Measurements from ENCODE around the gene KRT1.

KRT1 gene

DNA sequence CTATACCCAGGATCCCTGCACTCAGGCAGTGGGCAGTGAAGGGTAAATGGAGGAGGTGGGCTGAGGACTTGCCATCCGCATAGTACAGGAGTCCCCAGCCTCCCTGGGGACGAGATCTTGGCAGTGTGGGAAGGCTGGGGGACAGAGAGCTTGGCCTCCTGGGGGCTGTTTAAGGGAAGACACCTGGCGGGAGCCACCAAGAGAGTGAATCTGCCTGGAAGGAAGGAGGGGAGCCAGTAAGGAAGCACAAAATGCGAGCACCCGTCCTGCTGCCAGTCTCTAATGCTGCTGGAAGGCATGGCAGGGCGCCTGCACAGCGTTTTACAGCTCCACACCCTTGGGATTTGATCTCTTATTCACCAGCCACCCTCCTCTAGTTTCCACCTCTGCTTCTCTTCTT lies 20.8 kb downstream of the KRT1 start:
- DNase-seq, result no peak

DNA sequence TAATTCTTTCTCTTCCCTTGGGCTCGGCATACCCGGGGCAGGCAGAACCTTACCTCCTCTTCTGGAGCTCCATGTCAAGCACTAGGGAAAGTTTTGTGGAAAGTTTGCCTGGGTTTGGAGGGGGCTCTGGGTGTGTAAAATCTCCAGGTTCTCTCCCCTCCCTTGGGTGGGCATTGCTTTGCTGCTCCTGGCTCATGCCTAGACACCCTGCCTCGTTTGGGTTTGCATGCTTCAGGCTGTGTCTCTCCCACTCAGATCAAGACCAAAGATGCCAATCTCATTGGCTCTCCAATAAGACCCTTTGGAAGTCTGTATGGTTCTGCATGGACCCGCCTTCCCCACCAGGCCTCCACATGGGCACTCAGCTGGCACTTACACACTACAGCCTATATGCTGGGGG lies 22.0 kb downstream of the KRT1 start:
- DNase-seq, result no peak

DNA sequence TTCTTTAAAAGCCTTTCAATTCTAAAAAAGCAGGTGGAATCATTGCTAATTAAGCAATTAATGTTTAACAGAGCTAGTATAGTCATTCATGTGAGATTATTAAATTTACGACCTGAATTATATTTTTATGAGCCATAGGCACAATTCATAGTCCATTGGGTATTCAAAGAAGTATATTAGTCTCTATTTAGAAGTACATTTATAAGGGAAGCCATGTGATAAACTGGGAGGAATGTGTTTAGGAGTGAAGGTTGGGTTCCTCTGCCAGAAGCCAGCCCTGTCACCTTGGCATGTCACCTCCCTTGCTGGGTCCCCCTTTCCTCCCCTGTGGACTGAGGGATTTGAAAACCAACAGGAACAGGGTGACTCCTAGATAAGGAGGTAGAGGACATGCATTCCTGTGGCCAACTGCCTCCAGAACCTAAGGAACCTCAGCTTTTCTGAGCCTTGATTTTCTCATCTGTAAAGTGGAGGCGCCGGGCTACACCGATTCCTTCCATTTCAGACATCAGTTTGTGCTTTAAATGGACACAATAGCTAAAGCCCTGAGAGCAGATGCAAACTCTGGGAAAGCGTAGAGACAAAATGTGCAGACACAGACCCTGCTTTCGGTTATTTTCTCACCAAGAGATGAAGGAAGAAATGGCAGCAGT lies 22.8 kb downstream of the KRT1 start:
- no peak for DNase-seq

DNA sequence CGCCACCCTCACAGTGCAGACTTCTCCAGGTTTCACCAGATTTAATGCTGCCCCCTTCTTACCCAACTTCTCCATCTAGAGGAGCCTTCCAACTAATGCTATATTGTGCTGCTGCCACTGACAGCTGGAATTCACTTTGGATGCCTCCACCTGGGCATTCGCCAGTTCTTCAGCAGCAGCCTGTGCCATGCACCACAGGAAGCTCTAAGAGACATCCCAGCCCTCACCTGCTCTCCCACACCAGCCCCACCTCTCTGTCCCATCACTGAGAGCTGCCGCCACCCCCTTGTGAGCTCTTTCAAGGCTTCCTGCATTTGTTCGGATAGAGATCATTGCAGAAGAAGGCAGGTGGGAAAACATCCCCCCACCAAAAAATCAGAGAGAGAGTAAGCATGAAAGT lies 23.6 kb downstream of the KRT1 start:
- DNase-seq, result no peak

DNA sequence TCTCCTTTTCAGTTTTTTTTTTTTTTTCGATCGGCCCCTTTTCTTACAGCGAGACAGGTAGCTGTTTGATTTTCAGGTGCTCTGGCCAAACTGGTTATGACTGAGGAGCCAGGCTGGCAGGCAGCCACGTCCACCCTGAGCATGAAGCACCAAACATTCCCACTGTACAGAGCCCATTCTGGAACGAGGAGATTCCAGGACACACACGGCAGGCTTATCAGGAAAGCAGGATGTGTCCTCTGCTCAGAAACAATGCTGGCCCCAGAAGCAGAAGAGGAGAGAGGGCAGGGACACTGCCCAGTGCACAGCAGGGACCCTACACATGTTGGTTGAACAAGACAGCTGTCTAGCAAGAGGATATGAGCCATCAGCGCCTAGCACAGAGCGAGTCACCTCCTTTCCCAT lies 24.5 kb downstream of the KRT1 start:
- DNase-seq, result no peak

DNA sequence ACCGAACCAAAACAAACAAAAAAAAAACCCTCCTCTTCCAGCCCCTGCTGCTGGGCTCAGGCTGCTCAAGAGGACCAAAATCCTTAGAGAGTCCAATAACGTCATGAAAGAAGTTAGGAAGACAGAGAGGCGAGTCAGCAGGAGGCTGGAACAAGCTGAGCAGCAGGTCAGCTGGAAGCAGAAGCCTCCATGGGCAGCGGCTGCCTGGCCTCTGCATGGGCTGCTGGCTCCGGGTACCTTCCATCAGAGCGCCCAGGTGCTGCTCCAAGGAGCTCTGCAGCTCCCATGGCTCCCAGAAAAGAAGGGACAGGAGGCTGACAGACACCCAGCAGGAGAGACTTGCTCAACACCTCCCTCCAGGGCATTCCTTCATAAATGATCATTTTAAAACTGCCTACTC lies 25.0 kb downstream of the KRT1 start:
- no peak for DNase-seq

DNA sequence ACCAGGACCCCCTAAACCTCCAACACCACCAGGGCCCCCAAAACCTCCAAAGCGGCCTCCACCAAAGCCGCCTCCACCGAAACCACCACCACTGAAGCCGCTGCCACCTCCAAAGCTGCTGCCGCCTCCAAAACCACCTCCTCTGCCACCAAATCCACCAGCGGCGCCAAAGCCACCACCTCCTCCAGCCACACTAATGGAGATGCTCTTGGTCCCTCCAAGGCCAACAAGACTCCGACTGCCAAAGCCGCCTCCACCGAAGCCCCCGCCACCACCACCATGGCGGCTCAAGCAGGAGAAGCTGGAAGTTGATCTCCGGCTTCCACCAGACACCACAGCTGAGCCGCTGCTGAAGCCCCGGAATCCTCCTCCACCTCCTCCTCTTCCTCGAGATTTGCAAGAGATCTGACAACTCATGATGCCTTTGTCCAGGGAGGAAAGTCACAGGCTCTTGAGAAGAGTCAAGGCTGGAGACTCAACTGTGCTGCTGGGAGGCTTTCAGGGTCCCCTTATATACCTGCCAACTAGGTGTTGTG lies 28.4 kb downstream of the KRT1 start, which contains the start of gene KRT2:
KRT2 (minus strand) TSS at position 486 of the 536 bp plus-strand sequence; CDS start at position 417, 69 bp downstream.
- DNase-seq, result no peak

DNA sequence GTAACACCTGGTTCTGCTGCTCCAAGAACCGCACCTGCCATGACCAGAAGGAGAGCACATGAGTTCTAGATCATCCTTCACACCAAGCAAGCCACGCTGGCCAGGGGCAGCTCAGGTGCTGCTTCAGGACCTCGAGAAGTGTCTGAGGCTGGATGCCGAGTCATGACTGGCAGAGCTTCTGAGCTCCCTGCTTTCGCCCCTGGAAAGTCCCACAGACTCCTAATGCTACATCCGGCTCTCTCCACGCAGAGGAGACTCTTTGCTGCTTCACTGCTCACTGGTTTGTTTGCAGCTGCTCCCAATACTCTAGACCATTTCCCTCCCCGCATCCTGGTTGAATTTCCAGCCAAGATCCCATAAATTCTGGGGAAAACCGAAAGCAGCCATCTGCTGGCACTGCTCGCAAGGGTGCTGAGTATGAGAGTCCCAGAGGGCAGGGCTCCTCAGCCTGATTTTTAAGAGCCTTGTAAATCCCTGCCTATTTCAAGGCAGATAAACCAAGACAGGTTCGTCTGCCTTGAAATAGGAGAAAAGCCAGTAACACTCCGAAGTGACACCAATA lies 29.6 kb downstream of the KRT1 start:
- no peak for DNase-seq

DNA sequence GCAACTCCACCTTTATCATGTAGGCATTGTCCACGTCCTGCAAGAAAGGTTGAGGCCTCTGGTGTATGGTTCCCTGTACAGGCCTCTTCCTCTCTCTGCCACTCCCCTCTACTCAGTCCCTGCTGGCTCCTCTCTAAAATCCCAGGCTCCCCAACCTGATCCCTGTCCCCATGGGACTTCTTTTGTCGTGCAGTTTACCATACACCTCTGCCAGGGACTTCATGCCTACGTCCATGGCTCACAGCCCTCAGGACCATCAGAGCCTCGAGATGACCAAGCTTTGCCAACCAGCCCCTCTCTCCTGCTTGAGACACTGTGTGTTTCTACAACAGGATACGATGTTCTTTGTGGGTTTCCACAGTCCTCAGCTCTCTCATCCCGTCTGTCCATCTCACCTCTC lies 31.1 kb downstream of the KRT1 start:
- DNase-seq, result no peak

DNA sequence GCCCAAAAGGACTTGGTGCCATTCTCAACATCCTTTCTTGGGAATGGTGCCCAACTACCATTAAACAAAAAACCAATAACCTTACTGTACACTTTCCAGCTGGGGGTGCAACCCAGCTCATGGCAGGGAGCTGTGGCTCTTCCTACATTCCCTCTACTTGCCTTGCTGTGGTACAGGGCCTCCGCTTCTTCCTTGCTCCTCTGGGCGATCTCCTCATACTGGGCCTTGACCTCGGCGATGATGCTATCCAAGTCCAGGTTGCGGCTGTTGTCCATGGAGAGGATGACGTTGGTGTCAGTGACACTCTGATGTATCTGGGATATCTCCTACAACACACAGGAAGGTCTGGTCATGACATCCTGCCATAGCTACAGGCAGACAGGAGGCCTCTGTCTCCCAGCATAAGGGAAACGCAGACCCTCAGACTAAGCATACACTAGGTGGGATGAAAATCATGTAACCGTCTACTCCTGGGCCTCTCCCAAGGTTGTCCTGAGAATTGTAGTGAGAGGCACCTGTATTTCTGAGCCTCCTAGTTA lies 32.1 kb downstream of the KRT1 start:
- no peak for DNase-seq

DNA sequence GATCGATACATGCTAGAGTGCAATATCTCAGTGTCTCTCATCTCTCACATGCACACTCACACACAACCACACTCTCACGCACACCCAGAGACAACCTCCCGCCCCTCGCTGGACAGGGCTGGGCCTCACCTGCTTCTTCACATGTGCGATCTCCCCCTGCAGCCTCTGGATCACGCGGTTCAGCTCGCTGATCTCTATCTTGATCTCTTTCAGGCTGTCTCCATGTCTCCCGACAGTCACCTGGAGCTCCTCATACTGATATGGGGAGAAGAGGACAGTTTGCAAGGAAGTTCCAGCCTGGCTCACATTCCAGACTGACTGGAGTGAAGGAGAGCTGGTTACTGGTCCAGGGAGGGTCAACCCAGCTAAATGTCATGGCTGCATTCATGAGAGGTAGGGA lies 32.6 kb downstream of the KRT1 start:
- no peak for DNase-seq

DNA sequence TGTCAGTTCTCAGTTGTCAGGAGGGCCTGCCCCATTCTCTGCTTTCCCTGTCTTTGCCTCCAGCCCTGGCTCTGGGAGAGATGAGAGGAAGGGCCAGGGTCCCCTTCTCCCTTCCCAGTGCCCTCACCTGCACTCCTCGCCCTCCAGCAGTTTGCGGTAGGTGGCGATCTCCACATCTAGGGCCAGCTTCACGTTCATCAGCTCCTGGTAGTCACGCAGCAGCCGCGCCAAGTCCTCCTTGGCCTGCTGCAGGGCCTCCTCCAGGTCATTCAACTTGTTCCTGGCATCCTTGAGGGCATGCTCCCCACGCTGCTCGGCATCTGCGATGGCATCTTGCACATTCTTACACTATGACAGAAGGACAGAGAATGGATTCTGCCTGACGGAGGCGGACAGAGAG lies 33.6 kb downstream of the KRT1 start:
- no peak for DNase-seq

DNA sequence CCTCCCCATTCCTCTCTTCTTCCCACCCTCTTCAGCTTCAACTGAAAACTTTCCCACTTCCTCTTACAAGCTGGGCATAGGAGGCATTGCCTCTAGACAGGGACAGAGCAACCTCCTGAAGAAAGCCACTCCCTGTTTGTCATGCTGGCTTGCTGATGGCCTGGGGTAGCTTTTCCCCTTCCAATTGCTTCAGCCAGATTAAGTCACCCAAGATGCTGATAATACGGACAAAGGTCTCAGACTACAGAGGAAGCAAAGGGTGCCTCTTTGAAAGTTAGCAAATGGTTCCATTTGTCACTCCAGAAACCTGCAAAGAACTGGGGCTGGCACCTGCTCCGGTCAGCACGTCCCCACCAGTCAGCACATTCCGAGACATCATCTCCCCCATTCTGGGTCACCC lies 34.2 kb downstream of the KRT1 start:
- DNase-seq, result no peak

DNA sequence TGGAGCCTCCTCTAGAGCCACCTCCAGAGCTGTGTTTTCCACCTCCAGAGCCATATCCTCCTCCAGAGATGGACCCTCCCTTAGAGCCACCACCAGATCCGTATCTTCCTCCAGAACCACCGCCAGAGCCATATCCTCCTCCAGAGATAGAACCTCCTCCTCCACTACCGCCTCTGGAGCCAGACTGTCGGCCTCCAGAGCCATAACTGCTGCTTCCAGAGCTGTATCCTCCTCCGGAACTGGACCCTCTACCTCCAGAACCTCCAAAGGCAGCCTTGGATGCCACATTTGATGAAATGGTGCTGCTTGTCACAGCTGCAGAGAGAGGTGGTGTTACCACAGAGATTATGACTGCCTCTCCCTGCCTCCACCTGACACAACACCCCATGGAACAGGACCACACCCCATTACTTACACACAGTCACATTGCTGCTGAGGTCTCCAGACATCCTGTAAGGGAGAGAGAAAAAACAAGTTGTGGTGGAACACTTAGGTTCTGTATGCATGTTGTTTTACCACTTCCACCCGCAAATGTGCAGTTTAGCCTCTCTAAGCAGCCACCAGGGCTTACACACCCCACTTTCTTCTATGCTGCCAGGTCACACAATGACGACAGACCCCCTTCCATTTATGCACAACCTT lies 35.0 kb downstream of the KRT1 start:
- no peak for DNase-seq

DNA sequence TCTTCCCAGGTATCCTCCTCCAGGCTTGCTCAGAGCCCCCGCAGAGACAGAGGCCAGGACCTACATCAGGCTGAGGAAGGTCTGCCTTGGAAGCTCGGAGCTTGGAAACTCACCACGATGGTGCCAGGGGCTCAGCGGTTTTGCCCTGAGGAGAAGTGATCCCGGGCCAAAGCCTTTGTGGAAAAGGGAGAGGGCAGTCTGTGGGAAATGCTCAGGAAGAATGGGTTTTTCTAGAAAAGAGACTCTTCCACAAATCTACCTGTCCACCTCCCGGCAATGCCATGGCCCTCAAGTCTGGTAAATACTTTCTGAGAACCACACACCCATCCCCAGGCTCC lies 36.2 kb downstream of the KRT1 start:
- DNase-seq, result no peak

DNA sequence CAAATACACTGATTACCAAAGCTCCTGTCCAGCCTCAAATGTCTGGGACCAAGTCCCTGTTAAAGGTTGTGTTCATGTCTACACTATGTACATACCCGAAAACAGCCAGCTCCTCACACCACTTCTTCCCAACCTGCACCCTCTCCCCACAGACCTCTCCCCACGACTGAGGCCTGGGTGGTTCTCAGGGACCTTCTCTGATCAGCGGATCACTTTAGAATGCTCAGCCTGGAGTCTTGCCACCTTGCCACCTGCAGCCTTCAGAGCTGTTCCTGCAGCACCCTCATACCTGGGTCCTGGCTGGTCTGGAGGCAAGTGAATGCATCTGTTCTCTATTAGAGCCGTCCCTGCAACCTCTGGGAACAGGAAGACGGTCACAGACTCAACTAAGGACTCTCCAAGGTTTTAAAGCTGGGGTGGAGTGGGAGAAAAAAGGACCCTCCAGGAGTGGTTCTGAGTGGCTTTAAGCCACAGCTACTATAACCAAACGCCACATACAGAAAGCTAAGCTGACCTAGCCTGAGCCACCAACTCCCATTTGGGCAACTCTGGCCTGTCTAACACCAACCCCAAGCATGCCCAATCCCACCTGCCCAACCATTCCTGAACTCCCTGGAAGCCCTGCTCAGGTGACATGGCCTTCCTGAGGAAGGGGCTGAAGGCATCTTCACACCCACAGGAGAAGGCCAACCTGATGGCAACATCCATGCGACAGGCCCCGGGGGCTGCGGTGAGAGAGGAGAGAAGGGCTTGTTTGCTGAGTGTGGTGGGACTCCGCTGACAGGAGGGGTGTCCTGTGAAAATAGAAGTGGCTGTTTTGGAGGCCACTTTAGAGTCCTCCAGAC lies 36.8 kb downstream of the KRT1 start:
- no peak for DNase-seq

DNA sequence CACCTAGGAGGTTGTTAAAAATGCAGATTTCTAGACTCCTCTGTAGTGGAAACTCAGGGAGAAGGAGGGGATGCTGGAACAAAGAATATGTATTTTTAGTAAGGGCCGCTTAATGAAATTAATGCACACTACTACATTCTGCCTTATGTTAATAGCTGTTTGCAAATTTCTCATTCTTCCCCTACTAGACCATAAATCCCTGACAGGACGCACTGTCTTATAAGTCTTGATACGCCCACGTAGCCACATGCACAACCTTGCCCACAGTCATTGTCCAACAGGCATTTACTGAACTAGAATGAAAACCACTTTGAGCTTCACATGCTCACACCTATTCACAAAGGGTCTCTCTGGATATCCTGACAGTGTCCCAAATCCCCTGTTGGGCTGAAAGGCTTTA lies 38.7 kb downstream of the KRT1 start:
- no peak for DNase-seq

DNA sequence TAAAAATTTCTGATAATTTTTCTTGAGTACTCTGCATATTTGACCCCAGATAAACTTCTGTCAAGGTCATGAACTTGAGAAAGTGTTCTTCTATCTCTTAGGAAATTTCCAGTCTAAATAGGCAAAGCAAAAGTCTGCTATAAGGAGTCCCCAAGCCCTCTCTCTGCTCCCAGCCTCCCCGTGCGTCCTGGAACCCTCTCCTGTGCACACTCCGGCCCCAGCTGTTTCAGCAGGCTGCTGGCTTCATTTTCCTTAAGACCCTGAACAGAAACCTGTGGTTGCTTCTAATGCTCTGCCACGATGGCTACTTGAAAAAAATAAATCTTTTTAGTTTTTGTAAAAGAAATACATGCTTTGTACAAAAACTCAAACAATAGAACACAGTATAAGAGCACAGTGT lies 42.9 kb downstream of the KRT1 start:
- DNase-seq, result no peak

DNA sequence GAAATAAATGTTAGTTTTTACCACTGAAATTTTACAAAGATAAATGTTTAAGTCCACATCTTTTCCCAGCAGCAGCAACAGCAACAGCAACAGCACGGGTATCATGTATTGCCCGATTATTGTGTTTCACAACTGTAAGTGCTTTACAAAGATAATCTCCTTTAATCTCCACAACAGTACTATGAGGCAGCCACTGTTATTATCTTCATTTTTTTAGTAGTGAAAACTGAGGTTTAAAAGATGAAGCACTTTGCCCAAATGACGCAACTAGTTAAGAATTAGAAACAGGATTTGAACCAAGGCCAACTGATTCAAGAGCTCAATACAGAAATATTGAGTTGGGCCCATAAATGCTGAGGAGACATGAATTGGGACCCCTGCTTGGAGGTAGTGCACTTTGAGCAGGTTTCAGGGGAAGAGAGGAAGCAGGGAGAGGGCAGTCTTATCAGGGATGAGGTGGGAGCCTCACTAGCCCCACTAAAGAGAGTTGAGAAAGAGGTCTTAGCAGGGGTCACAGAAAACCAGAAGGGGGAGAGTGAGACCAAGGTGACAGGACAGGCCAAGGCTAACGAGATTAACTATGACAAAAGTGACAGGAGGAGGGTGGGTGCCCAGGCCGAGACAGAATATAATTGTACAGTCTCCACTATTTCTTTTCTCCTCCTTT lies 43.5 kb downstream of the KRT1 start:
- DNase-seq, result no peak

DNA sequence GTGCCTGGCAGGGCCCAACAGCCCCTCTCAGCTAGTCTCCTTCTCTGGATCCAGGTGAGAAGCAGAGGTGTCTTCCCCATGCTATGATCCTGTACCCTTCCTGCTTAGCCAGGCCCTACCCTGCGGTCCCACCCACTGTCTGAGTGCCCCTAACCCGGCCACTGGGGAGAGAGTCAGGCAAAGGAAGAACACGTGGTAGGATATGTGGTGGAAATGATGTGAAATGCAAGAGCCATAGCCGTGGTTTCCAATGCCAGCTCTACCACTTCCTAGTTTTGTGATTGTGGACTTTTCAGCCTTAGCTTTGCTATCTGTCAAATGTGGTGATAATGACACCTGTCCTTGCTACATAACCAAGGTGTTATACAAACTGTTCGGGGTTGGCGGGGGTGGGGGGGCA lies 44.0 kb downstream of the KRT1 start:
- DNase-seq, result no peak

DNA sequence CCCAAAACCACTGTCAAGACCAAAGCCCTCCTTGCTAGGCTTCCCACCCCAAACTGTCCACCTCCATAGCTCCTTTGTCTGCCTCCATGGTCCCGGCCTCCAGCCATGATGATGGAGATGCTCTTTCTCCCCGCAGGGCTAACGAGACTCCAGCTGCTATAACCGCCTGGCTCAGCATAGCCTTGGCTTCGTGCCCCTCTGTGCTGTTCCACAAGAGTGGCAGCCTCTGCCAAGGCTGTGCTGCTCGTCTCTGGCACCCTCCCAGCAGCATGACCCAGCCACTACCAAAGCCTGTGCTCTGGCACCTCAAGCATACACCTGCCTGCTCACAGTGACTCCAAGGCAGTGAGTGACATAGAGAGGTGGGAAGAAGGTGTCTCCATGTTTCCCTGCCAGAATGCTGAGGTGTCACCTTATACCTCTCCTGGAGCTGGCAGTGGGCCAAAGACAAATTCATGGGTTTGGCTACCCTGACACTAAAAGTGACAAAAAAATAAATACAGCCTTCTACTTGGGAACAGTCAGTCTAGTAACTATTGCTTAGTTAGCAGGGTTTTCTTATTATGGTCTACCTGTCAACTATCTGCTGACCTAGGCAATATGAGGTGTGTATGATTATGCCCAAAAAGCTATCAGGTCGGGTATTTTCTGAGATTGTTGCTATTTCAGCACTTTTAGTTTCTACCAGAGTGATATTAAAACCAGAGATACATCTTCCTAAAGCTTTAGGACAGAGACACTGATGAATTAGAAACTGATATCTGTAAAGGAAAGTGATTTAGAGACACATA lies 45.7 kb downstream of the KRT1 start:
- no peak for DNase-seq

DNA sequence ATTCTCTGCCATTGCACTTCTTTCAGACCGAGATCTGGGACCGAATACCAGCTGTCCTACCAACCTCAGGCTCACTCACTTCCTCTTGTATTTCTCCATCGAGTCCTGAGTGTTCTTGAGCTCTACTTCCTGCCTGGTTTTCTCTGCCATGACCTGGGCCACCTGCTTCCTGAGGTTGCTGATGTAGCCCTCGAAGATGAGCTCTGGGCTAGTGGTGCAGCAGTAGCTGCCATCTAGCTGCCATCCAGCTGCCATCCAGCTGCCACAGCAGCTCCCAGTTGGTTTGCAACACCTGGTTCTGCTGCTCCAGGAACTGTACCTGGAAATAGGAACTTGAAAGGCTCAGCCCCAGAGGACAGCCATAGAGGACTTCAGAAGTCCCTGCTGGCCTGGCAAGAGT lies 46.8 kb downstream of the KRT1 start:
- no peak for DNase-seq
